Measurements from ENCODE around the gene EFHD2. TPM values are rescaled to one million over a fixed set of nuclear protein-coding genes. Genes with fewer than 3 reads are reported as not detected.
"Not testable (repeated sequence)": the region's sequence is repeated elsewhere in the genome, so short reads cannot be mapped to it uniquely, and the experiment has no call there.

The EFHD2 gene
- total RNA-seq, 1 donor from 2014 or later, result 108 TPM

DNA sequence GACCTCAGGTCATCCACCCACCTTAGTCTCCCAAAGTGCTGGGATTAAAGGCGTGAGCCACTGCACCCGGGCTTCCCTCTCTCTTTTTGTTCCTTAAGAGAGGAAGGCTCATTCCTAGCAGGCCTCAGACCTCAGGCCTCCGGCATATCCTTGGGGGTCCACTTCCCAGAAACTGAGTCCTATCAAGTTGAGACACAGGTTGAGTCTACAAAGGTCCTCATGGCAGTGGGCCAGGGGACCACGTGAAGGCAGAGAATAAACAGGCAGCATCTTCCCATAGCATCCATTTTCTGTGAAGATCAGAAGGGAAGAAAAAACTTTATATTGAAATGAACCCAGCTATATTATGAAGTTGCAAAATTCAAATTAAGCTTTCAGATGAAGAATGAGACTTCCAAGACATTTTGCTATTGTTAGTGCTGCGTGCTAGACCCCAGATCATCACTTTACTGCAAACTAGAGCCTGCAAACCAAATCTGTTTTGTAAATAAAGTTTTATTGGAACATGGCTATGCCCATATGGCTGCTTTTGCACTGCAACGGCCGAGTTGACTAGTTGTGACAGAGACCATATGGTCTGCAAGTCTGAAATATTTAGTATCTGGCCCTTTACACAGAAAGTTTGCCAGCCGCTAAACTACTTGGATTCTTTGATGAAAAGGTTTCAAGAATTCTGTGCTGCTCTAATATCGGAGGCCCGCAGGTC is 43.3 kb downstream of the EFHD2 start:
- DNase-seq (ENCODE audit: low spot score), result no peak

DNA sequence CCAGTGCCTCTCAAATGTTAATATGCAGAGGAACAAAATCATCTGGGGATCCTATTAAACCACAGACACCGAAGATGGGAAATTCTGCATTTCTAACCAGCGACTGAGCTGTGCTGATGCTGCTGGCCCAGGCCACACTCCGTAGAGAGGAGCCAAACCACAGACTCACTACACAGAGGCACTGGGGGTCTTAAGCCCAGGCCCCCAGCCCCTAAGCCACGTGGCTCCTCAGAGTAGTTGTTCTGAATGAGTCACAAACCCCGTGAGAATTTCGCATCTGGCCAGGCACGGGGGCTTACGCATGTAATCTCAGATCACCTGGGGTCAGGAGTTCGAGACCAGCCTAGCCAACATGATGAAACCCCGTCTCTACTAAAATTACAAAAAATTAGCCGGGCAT is 44.0 kb downstream of the EFHD2 start:
- no peak for DNase-seq (ENCODE audit: low spot score)

DNA sequence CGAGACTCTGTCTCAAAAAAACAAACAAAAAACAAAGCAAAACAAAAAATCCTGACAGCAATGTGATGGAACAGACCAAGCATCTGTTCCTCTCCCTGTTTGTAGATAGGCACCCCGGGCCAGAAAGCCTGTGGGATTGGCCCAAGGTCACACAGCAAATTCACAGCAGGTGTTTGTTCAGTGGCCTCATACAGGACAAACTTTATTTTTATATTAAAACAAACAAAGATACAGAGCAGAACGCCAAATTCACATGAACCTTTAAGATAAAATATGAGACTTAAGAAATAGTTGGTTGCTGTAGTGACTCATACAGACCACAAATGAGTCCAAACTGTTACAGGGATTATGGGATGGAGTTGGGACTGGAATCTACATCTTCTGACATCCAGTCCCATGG is 44.6 kb downstream of the EFHD2 start:
- no peak for DNase-seq (ENCODE audit: low spot score)

DNA sequence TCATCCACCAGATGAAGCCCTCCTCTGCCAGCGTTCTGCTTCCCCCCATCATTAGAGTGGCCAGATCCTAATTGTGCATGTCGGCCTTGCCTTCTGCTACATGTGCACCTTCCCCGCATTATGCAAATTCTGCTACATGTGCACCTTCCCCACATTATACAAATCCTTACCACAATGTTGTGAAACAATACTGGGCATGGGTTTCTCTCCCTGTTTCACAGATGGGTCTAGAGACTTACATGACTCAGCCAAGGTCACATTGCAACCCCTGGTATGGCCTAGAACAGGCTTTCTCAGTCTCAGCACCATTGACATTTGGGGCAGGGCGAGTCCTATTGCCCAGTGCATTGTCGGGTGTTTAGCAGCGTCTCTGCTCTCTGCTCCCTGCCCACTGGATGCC is 45.8 kb downstream of the EFHD2 start:
- no peak for DNase-seq (ENCODE audit: low spot score)

DNA sequence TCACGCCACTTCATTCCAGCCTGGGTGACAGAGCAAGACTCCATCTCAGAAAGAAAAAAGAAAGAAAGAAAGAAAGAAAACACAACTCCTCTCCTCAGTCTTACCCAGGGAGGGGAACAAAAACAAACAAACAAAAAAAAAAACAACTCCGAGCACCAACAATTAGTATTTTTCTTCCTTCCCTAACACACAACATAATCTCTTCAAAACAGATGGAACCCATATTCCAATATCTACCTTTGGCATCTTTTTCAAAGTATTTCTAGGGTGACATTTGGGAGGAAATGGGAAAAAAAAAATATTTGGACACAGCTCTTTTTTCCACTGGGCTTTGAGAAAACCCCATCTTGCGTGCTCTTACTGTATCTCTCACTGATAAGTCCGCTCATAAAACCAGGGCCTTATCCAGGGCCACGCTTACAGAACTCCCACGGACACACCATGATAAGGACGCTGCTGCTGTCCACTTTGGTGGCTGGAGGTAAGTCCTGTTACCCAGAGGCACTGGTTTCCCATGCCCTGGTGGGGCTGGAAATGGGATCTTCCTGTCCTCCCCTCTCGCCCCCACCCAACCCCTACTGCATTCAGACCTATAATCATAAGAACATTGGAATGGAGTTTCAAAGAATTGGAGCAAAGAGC is 46.7 kb downstream of the EFHD2 start, which contains the start of gene CELA2A:
TSS of gene CELA2A (plus strand) at position 420 of the 642 bp plus-strand sequence. CDS start at position 442, 22 bp downstream.
- no peak for DNase-seq (ENCODE audit: low spot score)

DNA sequence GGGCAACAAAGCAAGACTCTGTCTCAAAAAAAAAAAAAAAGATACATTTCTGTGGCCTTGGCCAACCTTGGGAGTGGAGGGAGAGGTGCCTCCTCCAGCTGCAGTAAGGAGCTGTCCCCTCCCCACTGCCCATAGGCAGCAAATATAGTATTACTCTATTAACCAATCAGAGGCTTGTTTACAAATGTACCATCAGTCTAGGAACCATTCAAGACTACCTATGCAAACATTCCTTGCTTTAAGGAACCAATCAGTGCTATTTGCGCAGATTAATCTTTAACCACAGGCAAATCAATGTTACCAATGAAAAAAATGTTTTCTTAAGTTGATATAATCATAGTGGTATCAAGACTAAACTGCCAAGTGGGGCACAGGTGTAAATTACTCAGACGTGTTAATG is 47.9 kb downstream of the EFHD2 start:
- no peak for DNase-seq (ENCODE audit: low spot score)

DNA sequence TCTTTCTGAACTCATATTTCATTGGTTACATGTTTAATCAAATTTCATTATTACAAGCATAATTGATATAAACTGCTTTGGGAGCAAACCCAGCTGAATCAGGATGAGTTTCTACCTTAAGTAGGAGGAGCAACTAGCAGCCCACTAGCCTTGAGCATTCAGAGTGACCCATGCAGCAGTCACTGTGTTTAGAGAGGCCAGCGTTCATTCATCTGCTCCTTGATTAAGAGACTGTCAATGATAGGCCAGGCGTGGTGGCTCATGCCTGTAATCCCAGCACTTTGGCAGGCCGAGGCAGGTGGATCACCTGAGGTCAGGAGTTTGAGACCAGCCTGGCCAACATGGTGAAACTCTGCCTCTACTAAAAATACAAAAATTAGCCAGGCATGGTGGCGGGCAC is 48.7 kb downstream of the EFHD2 start:
- not testable (repeated sequence) for DNase-seq (ENCODE audit: low spot score)

DNA sequence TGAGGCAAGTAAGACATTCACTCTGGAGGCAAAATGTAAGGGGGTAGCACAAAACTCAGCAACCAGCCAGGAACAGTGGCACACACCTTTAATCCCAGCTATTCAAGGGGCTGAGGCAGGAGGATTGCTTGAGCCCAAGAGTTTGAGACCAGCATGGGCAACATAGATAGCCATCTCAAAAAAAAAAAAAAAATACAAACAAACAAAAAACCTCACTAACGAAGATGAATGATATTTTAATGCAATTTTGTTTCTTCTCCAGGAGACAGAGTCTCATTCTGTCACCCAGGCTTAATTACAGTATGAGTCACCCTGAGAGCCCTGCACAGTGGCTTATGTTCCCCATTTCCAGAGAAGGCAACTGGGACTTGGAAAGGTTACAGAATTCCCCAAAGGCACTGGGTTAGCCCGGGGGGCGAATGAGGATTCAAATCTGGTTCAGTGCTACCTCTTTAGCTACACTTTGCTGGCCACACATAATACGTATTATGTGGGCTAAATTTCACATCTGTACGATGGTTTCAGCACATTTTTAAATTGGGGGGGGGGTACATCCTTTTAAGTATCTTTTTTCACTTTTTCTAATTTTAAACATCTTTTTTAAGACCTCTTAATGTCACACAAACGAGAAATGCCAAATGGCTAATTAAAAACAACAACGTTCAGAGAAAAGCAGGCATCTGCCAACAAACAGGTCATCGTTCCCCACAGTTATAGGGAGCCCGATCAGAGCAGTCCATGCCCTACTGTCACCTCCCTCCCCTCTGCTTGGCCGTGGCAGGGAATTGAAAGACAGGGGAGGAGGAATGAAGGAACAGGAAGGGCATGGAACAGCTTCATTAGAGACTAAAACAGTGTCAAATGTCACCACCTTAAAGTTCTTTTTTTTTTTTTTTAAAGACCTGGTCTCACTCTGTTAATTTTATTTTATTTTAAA is 50.4 kb downstream of the EFHD2 start:
- DNase-seq (ENCODE audit: low spot score), result no peak

DNA sequence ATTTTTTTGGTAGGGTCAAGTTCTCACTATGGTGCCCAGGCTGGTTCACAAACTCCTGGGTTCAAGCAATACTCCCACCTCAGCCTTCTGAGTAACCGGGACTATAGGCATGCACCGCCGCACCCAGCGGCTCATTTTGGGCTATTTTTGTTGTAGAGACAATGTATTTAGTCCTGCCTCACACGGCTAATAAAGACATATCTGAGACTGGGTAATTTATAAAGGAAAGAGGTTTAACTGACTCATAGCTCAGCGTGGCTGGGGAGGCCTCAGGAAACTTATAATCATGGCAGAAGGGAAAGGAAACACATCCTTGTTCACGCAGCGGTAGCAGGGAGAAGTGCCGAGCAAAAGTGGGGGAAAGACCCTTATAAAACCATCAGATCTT is 51.0 kb downstream of the EFHD2 start:
- DNase-seq (ENCODE audit: low spot score), result no peak

DNA sequence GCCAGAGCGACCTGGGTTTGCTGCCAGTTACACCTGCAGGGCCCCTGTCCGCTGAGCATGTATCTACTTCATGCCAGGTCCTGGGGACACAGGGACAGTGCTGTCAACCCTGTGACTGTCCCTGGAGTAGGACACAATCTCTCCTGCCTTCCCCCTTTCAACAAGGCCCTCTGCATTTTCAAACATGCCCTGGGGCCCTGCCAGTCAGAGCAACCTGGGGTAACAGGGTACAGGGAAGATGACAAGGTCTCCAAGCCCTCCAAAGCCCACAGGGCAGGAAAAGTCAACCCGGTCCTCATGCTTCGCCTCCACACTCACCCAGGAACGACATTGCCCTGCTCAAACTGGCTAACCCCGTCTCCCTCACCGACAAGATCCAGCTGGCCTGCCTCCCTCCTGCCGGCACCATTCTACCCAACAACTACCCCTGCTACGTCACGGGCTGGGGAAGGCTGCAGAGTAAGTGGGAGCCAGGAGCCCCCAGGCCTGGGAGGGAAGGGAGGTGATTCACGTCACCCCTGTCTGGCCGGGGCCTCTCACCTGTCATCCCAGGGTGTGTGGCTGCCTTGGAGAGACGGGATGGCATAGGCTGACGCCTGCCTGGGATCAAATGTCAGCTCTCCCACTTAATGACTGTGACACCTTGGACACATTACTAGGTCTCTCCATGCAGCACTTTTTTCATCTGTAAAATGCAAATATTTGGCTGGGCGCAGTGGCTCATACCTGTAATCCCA is 53.5 kb downstream of the EFHD2 start:
- DNase-seq (ENCODE audit: low spot score), result not testable (repeated sequence)

DNA sequence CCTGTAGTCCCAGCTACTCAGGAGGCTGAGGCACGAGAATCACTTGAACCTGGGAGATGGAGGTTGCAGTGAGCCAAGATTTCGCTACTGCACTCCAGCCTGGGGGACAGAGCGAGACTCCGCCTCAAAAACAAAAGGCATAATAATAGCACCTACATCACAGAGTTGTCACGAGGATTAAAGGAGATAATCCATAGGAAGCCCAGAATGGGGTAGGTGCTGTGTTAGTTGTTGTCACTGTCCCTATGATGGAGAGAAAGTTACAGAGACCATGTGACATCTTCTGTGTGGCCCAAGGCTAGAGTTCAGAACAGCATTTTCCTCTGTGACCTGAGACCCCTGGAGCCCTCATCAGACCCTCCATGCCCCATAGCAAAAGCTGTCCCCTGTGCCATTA is 54.2 kb downstream of the EFHD2 start:
- DNase-seq (ENCODE audit: low spot score), result not testable (repeated sequence)

DNA sequence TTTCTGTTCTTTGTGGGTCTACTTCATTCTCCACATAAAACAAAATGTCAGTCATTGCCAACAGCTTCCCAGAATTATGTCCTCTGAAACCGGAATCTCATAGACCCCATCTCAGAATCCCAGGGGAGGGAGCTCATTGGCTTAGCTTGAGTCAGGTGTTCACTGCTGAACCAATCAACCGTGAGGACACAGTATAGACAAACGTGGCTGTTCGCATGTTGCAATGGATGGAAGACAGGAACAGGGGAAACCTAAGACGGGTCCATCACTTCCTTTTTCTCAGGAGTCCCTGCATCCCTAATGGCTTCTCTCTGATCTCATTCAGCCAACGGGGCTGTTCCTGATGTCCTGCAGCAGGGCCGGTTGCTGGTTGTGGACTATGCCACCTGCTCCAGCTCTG is 56.0 kb downstream of the EFHD2 start:
- no peak for DNase-seq (ENCODE audit: low spot score)

DNA sequence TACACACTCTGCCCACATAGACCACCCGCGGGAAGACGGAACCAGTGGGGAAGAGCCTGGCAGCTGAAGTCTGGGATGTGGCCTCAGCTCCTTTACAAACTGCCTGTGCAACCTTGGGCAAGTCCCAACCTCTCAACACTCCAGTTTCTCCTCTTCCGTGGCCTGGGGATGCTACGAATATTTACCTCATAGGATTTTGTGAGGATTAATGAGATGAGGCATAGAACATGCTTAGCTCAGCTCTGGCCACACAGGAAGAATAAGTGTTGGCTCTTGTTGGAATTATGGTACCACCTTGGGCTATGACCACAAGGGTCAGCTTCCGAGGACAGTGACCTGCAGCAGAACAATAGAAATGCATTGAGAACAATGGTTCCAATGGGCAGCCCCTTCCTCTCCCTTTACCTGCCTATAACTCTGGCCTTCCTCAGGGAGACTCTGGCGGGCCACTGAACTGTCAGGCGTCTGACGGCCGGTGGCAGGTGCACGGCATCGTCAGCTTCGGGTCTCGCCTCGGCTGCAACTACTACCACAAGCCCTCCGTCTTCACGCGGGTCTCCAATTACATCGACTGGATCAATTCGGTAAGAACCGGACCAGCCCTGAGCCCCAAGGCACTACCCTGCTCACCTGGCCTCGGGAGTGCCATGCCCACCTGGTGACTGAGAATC is 57.4 kb downstream of the EFHD2 start:
- not testable (repeated sequence) for DNase-seq (ENCODE audit: low spot score)

DNA sequence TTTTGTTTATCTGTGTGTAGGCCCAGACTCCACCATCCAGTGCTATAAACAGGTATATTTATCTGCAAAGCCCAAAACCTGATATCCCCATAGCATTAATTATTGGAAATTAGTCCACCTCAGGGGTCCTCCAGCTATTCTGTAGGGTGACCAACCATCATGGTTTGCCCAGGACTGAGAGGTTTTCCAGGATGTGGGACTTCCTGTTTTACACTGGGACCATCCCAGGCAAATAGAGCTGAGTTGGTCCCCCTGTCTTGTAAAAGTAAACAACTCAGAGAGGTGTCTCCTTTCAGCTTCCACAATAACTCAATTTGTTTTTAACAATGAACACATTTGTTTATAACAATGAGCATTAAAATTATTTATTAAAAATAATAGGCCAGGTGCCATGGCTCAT is 58.5 kb downstream of the EFHD2 start:
- no peak for DNase-seq (ENCODE audit: low spot score)

DNA sequence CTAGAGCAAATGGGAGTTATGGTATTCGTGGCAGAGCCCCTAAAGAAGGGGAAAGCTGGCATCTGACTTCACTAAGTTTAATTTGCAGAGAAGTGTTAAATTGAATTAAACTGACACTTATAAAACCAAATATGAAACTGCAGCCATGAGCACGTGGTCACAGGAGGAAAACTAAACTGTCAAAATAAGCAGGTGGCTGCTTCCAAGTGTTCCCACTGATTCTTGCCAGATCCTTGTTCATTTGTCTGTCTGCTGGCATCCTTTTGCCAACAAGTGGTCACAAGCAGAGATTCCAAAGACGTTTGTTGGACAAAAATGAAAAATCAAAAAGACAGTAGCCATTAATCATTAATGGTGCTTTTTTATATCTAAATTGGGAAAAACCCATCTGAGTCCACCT is 59.7 kb downstream of the EFHD2 start:
- no peak for DNase-seq (ENCODE audit: low spot score)

DNA sequence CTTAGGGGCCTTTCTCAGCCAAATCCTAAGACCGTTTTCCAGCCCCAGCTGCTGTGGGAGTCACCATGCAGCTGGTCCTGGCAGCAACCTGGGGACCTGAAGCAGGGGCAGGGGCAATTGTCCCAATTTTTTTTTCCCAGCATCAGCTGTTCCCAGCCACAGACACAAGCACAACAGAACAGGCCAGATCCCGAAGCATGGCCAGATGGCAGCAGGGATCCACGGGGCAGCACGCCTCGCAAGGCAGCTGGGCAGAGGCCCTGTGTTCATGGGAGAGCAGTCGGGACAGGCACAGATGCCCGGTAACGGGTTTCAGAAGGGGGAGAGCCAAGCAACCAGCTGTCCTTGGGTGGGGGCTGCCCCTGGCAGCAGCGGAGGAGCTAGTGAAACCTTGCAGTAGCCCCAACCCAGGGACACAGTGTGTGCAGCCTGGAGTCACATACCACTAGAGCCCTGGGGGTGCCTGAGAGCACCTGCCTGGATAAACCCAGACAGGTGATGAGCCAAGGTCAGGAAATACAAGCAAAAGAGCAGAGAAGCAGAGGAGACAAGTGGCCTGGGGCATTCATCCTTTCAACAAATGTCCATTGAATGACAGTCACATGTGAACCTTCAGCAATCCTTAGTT is 60.2 kb downstream of the EFHD2 start:
- not testable (repeated sequence) for DNase-seq (ENCODE audit: low spot score)

DNA sequence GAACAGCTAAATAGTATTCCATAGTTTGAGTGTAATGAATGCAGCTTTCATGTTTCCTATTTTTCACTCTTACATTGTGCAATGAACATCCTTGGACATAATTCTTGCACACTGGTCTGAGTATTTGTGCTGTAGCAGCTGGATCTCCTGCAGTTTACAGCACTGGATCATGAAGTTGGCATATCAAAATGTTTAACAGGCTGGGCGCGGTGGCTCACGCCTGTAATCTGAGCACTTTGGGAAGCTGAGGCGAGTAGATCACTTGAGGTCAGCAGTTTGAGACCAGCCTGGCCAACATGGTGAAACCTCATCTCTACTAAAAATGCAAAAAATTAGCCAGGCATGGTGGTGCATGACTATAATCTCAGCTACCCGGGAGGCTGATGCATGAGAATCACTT is 61.4 kb downstream of the EFHD2 start:
- not testable (repeated sequence) for DNase-seq (ENCODE audit: low spot score)

DNA sequence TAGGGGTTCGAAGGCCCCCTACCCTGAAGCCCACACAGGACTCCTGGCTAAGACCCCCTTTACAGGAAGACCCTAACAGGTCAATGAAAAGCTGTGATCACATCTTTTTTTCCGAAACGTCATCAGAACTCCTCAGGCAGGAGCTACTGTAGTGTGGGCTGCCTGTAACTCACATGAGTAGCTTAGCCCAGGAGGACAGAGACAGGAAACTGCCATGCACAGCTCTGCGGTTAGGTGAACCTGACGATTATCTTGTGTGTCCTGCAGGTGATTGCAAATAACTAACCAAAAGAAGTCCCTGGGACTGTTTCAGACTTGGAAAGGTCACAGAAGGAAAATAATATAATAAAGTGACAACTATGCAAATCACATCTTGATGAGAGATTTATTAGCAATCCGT is 62.0 kb downstream of the EFHD2 start:
- not testable (repeated sequence) for DNase-seq (ENCODE audit: low spot score)

DNA sequence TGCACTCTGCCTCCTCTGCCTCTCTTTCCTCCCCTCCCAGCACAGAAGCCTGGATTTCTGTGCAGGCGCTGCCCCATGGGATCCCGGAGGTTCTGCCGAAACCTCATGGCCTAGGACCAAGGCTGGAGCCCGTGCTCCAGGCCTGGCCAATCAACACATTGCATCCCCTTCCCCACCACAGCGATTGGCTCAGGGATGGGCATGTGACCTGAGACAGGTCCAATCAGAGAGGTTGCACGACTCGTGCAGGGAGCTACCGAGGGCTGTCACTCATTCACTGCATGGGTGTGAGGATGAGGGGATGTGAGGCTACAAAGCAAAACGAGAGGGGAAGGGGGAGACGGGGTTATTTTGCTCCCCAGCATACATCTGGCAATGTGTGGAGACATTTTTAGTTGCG is 62.9 kb downstream of the EFHD2 start:
- DNase-seq (ENCODE audit: low spot score), result no peak

DNA sequence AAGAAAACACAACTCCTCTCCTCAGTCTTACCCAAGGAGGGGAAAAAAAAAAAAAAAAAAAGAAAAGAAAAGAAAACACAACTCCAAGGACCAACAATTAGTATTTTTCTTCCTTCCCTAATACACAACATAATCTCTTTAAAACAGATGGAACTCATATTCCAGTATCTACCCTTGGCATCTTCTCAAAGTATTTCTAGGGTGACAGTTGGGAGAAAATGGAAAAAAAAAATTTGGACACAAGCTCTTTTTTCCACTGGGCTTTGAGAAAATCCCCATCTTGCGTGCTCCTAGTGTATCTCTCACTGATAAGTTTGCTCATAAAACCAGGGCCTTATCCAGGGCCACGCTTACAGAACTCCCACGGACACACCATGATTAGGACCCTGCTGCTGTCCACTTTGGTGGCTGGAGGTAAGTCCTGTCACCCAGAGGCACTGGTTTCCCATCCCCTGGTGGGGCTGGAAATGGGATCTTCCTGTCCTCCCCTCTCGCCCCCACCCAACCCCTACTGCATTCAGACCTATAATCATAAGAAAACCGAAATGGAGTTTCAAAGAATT is 66.1 kb downstream of the EFHD2 start, which contains the start of gene CELA2B:
TSS of gene CELA2B (plus strand) at position 353 of the 563 bp plus-strand sequence. CDS start at position 375, 22 bp downstream.
- no peak for DNase-seq (ENCODE audit: low spot score)
